Skeletal muscle cell (primary cell): ENCODE results near the gene AMOTL2.

ENCODE experiments used
- DNase-seq: peaks from one replicate; pipeline ENCODE4 v3.0.0-alpha.2; 2010; ENCODE audit warnings: low read depth
- H3K4me3 ChIP-seq: 2 replicates; pipeline ENCODE4 v1.5.1; 2011; ENCODE audit warnings: low read depth, mild to moderate bottlenecking, control low read depth, low read length, moderate library complexity

AMOTL2 gene

DNA sequence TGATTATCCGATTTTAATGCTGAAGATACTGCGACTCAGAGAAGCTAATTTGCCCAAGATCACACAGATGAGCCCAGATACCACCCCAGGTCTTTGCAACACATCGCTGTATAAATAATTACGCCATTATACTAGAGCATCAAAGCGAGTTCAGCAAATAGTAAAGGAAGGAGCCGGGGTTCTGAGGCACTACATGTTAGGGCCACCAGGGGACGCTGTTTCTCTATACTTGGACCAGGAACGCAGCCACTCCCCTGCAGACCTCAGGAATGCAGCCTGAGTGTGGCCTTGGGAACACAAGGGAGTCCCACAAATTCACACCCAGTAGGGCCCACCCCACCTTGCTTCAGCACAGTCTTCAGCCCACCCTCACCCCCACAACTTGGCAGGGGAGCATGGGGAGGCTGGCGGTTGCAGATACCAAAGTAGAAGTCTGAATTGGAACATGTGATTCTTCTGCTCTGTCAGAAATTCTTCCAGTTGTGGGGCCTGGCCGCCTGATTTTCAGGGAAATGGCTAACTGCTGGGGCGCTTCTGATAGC lies 65.8 kb downstream of the AMOTL2 start:
- H3K4me3 ChIP-seq = no peak overlapping the region
- peak; percentile 79 for DNase-seq

- no peak overlapping the region for H3K4me3 ChIP-seq
- DNase-seq = no peak
Observed at GRCh38 chr3:134307425-134307824, 66.8 kb downstream of the AMOTL2 start.

DNA sequence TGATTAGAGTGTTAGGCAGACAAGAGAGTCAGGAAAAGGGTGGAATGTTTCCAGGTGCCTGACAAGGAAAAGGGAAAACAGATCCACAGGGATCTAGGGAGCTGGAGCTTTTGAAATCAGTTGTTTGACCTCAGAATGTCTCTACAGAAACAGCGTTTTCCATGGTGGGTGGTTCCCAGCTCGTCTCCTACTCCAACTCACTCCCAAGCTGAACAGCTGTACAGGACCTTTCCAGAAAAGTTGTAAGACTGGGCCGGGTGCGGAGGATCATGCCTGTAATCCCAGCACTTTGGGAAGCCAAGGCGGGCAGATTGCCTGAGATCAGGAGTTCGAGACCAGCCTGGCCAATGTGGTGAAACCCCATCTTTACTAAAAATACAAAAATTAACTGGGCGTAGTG lies 67.9 kb downstream of the AMOTL2 start:
- no peak overlapping the region for H3K4me3 ChIP-seq
- no peak for DNase-seq
